K562 (cell line): ENCODE measurements around the gene SLC24A1. TPM values are rescaled to one million over a fixed set of nuclear protein-coding genes. Genes with fewer than 3 reads are reported as not detected.
A peak's percentile ranks its signal among the peaks of the same experiment; 100 is the strongest.

Experiments
- PCBP1 ChIP-seq: fragments of 200-400 bp; formaldehyde crosslinking; IDR thresholded peaks from 2 replicates; pipeline ENCODE4 v1.6.1; 2018; ENCODE audit warnings: mild to moderate bottlenecking, low read depth, low read length; ENCODE audit not compliant: poor library complexity, severe bottlenecking
- POLR2AphosphoS2 ChIP-seq: IDR thresholded peaks from 2 replicates; pipeline ENCODE4 v1.6.1; 2012; ENCODE audit warnings: low read length, improper control_type of control experiment
- SRSF1 ChIP-seq: fragments of 200-400 bp; formaldehyde crosslinking; IDR thresholded peaks from 2 replicates; pipeline ENCODE4 v1.6.1; 2017; ENCODE audit warnings: mild to moderate bottlenecking, low read depth, low read length, moderate library complexity
- SUPT5H ChIP-seq: fragments of 450-650 bp; IDR thresholded peaks from 2 replicates; pipeline ENCODE4 v1.6.1; 2016
- polyA plus RNA-seq, 8 experiments: library from polyadenylated mRNA; depleted of rRNA in 4 of 8; stranded (reverse) in 5 of 8; unstranded in 3 of 8; fragments of >200 nt; fragmentation: Nextera tagmentation in 2 of 8; fragmentation: Illumina TruSeq in 1 of 8; extraction: Ambion mirVana in 2 of 8; extraction: Trizol in 1 of 8; gene quantifications; 2 replicates each; pipeline versions ENCODE4 v1.2.1 to v1.2.3, GENCODE V29; 2011 to 2014; ENCODE audit warnings: inconsistent platforms in 1 of 8, missing spikeins in 1 of 8
- total RNA-seq, 7 experiments: library from RNA; depleted of rRNA in 6 of 7; stranded (reverse); fragments of >200 nt in 6 of 7; fragmentation: Illumina TruSeq in 2 of 7; extraction: Trizol in 2 of 7; gene quantifications; 2 replicates each; pipeline versions ENCODE4 v1.2.1 to v1.2.3, GENCODE V29; 2011 to 2021; ENCODE audit warnings: low replicate concordance in 1 of 7
- TF ChIP-seq, protein P1 (sequence below): sonication (generic); formaldehyde crosslinking; IDR thresholded peaks from 2 replicates; pipeline ENCODE4 v1.8.1; 2023; ENCODE audit warnings: missing genetic modification reagents, mild to moderate bottlenecking, borderline replicate concordance
- TF ChIP-seq, protein P2 (sequence below): fragments of 450-650 bp; conservative IDR thresholded peaks from 2 replicates; pipeline ENCODE4 v1.6.1; 2016; ENCODE audit warnings: missing genetic modification characterization, low read depth, mild to moderate bottlenecking, control low read depth, missing compliant biosample characterization
- TF ChIP-seq, protein P3 (sequence below): fragments of 450-650 bp; formaldehyde crosslinking; IDR thresholded peaks from 2 replicates; pipeline ENCODE4 v1.4.0; 2022; ENCODE audit warnings: missing genetic modification characterization

Gene SLC24A1
- total and polyA plus RNA-seq, 9 of the 15 experiments (the other 6 are each of a cell fraction or from before 2014, with no cell fraction given), result 3.1 to 8.2 (median 5.5) TPM

DNA sequence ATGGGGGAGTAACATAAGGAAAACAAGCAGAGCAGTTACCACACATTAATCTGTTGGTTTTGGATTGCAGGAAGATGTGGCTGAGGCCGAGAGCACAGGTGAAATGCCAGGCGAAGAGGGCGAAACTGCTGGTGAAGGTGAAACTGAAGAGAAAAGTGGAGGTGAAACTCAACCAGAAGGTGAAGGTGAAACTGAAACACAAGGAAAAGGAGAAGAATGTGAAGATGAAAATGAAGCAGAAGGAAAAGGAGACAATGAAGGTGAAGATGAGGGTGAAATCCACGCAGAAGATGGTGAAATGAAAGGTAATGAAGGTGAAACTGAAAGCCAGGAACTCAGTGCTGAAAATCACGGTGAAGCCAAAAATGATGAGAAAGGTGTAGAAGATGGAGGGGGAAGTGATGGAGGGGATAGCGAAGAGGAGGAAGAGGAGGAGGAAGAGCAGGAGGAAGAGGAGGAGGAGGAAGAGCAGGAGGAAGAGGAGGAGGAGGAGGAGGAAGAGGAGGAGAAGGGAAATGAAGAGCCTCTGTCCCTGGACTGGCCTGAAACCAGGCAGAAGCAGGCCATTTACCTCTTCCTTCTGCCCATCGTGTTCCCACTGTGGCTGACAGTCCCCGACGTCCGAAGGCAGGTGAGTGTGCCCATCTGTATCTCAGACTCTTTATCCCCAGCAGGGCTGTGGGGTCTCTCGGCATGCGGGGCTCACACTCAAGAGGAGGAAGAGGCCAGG lies 28.7 kb downstream of the SLC24A1 start (continued):
- TF ChIP-seq, protein P1, sequence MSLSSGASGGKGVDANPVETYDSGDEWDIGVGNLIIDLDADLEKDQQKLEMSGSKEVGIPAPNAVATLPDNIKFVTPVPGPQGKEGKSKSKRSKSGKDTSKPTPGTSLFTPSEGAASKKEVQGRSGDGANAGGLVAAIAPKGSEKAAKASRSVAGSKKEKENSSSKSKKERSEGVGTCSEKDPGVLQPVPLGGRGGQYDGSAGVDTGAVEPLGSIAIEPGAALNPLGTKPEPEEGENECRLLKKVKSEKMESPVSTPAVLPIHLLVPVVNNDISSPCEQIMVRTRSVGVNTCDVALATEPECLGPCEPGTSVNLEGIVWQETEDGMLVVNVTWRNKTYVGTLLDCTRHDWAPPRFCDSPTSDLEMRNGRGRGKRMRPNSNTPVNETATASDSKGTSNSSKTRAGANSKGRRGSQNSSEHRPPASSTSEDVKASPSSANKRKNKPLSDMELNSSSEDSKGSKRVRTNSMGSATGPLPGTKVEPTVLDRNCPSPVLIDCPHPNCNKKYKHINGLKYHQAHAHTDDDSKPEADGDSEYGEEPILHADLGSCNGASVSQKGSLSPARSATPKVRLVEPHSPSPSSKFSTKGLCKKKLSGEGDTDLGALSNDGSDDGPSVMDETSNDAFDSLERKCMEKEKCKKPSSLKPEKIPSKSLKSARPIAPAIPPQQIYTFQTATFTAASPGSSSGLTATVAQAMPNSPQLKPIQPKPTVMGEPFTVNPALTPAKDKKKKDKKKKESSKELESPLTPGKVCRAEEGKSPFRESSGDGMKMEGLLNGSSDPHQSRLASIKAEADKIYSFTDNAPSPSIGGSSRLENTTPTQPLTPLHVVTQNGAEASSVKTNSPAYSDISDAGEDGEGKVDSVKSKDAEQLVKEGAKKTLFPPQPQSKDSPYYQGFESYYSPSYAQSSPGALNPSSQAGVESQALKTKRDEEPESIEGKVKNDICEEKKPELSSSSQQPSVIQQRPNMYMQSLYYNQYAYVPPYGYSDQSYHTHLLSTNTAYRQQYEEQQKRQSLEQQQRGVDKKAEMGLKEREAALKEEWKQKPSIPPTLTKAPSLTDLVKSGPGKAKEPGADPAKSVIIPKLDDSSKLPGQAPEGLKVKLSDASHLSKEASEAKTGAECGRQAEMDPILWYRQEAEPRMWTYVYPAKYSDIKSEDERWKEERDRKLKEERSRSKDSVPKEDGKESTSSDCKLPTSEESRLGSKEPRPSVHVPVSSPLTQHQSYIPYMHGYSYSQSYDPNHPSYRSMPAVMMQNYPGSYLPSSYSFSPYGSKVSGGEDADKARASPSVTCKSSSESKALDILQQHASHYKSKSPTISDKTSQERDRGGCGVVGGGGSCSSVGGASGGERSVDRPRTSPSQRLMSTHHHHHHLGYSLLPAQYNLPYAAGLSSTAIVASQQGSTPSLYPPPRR, result no peak
- TF ChIP-seq PCBP1 (no peak), SRSF1 (no peak), POLR2AphosphoS2 (no peak), SUPT5H (0 out of 2 replicates have a peak, but pooled peaks have one; percentile 40)
- TF ChIP-seq, protein P2, sequence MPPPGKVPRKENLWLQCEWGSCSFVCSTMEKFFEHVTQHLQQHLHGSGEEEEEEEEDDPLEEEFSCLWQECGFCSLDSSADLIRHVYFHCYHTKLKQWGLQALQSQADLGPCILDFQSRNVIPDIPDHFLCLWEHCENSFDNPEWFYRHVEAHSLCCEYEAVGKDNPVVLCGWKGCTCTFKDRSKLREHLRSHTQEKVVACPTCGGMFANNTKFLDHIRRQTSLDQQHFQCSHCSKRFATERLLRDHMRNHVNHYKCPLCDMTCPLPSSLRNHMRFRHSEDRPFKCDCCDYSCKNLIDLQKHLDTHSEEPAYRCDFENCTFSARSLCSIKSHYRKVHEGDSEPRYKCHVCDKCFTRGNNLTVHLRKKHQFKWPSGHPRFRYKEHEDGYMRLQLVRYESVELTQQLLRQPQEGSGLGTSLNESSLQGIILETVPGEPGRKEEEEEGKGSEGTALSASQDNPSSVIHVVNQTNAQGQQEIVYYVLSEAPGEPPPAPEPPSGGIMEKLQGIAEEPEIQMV (tag), result no peak
- TF ChIP-seq, protein P3, sequence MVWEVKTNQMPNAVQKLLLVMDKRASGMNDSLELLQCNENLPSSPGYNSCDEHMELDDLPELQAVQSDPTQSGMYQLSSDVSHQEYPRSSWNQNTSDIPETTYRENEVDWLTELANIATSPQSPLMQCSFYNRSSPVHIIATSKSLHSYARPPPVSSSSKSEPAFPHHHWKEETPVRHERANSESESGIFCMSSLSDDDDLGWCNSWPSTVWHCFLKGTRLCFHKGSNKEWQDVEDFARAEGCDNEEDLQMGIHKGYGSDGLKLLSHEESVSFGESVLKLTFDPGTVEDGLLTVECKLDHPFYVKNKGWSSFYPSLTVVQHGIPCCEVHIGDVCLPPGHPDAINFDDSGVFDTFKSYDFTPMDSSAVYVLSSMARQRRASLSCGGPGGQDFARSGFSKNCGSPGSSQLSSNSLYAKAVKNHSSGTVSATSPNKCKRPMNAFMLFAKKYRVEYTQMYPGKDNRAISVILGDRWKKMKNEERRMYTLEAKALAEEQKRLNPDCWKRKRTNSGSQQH (CRISPR knock-in tag), result no peak
